ENCODE data around the gene NR6A1.

NR6A1 gene

GRCh38 chr9:124611106-124611505 is 160.0 kb downstream of the NR6A1 start:
- no peak for DNase-seq (ENCODE audit: low read depth)
- TF ChIP-seq CTCF (conservative IDR thresholded peaks at IDR 0.05; ENCODE audit: low read length), result no peak
- H3K4me3 ChIP-seq (ENCODE audit: low read length), result no peak overlapping the region

GRCh38 chr9:124606027-124606426 is 165.1 kb downstream of the NR6A1 start:
- H3K4me3 ChIP-seq (ENCODE audit: low read length), result no peak overlapping the region
- no peak for DNase-seq (ENCODE audit: low read depth)
- no peak for TF ChIP-seq CTCF (conservative IDR thresholded peaks at IDR 0.05; ENCODE audit: low read length)

- DNase-seq (ENCODE audit: low read depth), result no peak
- no peak overlapping the region for H3K4me3 ChIP-seq (ENCODE audit: low read length)
- TF ChIP-seq CTCF (conservative IDR thresholded peaks at IDR 0.05; ENCODE audit: low read length), result no peak
Observed at GRCh38 chr9:124605258-124605657, 165.9 kb downstream of the NR6A1 start.

GRCh38 chr9:124602632-124603031 is 168.5 kb downstream of the NR6A1 start:
- no peak overlapping the region for H3K4me3 ChIP-seq (ENCODE audit: low read length)
- TF ChIP-seq CTCF (conservative IDR thresholded peaks at IDR 0.05; ENCODE audit: low read length), result no peak
- DNase-seq (ENCODE audit: low read depth), result no peak

- no peak for TF ChIP-seq CTCF (conservative IDR thresholded peaks at IDR 0.05; ENCODE audit: low read length)
- DNase-seq (ENCODE audit: low read depth), result no peak
- no peak overlapping the region for H3K4me3 ChIP-seq (ENCODE audit: low read length)
Observed at GRCh38 chr9:124602204-124602603, 168.9 kb downstream of the NR6A1 start.

GRCh38 chr9:124600407-124600806 is 170.7 kb downstream of the NR6A1 start:
- H3K4me3 ChIP-seq (ENCODE audit: low read length), result no peak overlapping the region
- TF ChIP-seq CTCF (conservative IDR thresholded peaks at IDR 0.05; ENCODE audit: low read length), result no peak
- DNase-seq (ENCODE audit: low read depth), result no peak

GRCh38 chr9:124599121-124599795 is 171.9 kb downstream of the NR6A1 start:
- no peak for TF ChIP-seq CTCF (conservative IDR thresholded peaks at IDR 0.05; ENCODE audit: low read length)
- DNase-seq (ENCODE audit: low read depth), result no peak

More at GRCh38 chr9:124599121-124599795, 171.9 kb downstream of the NR6A1 start:
- H3K4me3 ChIP-seq (ENCODE audit: low read length), result no peak overlapping the region

All from AG10803 (cell line).